ENCODE measurements around the gene MEF2A.

DNA sequence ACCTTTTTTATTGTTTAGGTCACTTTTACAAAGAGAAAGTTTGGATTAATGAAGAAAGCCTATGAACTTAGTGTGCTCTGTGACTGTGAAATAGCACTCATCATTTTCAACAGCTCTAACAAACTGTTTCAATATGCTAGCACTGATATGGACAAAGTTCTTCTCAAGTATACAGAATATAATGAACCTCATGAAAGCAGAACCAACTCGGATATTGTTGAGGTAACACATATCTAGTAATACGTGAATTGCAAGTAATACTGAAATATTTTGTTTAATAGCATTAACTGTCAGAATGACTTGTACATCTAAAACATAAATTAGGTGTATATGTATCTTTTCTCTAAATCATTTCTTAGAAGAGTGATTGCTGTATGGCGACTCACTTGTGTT, 79.8 kb downstream of the MEF2A start:
- no peak for TF ChIP-seq CTCF (IDR thresholded peaks at IDR 0.05)
- no peak for TF ChIP-seq POLR2A (IDR thresholded peaks at IDR 0.05)
- no peak for TF ChIP-seq EP300 (IDR thresholded peaks at IDR 0.05)
